Glutamatergic neuron (in vitro differentiated cells): ENCODE measurements around the gene MYO1B. TPM values are rescaled to one million over a fixed set of nuclear protein-coding genes. Genes with fewer than 3 reads are reported as not detected.

Experiments used
- DNase-seq: peaks from one replicate; pipeline ENCODE4 v3.0.0; 2022
- H3K27ac Mint-ChIP-seq: one replicate; pipeline ENCODE4 v1.8.0; 2020; ENCODE audit warnings: mild to moderate bottlenecking, mixed read lengths, inconsistent platforms; ENCODE audit not compliant: unreplicated experiment
- H3K27me3 Mint-ChIP-seq: one replicate; pipeline ENCODE4 v1.8.0; 2020; ENCODE audit warnings: mild to moderate bottlenecking, moderate library complexity, mixed read lengths, inconsistent platforms; ENCODE audit not compliant: unreplicated experiment
- H3K36me3 Mint-ChIP-seq: one replicate; pipeline ENCODE4 v1.8.0; 2020; ENCODE audit warnings: mild to moderate bottlenecking, mixed read lengths, inconsistent platforms; ENCODE audit not compliant: unreplicated experiment
- H3K4me1 Mint-ChIP-seq: one replicate; pipeline ENCODE4 v1.8.0; 2020; ENCODE audit warnings: mild to moderate bottlenecking, low read depth, mixed read lengths, inconsistent platforms; ENCODE audit not compliant: unreplicated experiment
- H3K4me3 Mint-ChIP-seq: one replicate; pipeline ENCODE4 v1.8.0; 2020; ENCODE audit warnings: mild to moderate bottlenecking, mixed read lengths, inconsistent platforms; ENCODE audit not compliant: unreplicated experiment
- H3K9me3 Mint-ChIP-seq: one replicate; pipeline ENCODE4 v1.8.0; 2020; ENCODE audit warnings: mild to moderate bottlenecking, moderate library complexity, mixed read lengths, inconsistent platforms; ENCODE audit not compliant: unreplicated experiment
- total RNA-seq: library from RNA; stranded (reverse); fragmentation: NEBNext Ultra II Directional; extraction: Animal tissue kit (Norgen Biotek cat#: 25700); gene quantifications from one replicate; pipeline ENCODE4 v1.2.1, GENCODE V29; 2021; ENCODE audit not compliant: unreplicated experiment
- TF ChIP-seq, protein P1 (sequence below): fragments of 200-600 bp; sonication (generic); IDR thresholded peaks from one replicate; pipeline ENCODE4 v1.5.0; 2021; ENCODE audit not compliant: partially characterized antibody, unreplicated experiment

MYO1B gene
- total RNA-seq, 1 donor from 2014 or later = 129 TPM

DNA sequence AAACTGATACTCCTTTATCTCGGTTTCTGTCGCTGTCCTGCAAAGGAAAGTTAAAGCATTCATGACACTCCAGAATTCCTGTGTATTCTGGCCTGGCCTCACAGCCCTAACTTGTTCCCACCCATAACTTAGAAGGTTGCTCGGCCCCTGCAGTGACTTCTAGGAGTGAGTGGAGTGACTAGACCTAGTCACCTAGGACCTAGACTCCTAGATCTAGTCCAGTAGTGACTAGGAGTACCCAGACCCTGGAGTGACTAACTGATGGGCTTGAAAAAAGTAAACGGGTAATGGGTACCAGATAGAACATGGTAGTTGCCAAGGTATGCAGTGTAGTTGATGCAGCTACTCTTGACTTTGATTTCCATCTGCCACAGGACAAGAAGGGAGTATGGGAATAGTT lies 181.8 kb downstream of the MYO1B start:
- no peaks in the 10 kb centered on the region for H3K9me3 Mint-ChIP-seq

DNA sequence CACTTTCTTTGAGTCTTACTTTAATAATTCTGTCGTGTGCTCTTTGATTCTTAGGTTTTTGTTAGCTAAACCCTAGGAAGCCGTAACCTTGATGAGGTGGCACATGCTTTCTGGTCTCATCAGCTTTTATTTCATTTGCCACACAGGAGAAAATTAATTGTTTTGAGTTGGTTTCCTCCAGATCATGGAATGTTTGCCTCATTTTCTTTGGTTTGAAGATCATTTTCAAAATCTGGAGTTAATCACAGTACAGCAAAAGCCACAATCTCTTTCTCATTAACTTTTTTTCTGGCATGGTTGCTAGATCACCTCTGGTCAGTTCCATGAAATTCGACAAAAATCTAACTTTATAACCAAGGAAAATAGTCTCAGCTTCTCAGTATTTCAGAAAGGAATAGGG lies 182.9 kb downstream of the MYO1B start:
- H3K27ac Mint-ChIP-seq = no peak overlapping the region
- peaks cover 5% of the 10 kb centered on the region for H3K36me3 Mint-ChIP-seq
- no peaks in the 10 kb centered on the region for H3K4me1 Mint-ChIP-seq
- no peak for DNase-seq
- no peaks in the 10 kb centered on the region for H3K9me3 Mint-ChIP-seq
- H3K4me3 Mint-ChIP-seq = no peak overlapping the region
- TF ChIP-seq, protein P1, sequence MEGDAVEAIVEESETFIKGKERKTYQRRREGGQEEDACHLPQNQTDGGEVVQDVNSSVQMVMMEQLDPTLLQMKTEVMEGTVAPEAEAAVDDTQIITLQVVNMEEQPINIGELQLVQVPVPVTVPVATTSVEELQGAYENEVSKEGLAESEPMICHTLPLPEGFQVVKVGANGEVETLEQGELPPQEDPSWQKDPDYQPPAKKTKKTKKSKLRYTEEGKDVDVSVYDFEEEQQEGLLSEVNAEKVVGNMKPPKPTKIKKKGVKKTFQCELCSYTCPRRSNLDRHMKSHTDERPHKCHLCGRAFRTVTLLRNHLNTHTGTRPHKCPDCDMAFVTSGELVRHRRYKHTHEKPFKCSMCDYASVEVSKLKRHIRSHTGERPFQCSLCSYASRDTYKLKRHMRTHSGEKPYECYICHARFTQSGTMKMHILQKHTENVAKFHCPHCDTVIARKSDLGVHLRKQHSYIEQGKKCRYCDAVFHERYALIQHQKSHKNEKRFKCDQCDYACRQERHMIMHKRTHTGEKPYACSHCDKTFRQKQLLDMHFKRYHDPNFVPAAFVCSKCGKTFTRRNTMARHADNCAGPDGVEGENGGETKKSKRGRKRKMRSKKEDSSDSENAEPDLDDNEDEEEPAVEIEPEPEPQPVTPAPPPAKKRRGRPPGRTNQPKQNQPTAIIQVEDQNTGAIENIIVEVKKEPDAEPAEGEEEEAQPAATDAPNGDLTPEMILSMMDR = no peak
- no peaks in the 10 kb centered on the region for H3K27me3 Mint-ChIP-seq

More for the DNA sequence above, 181.8 kb downstream of the MYO1B start:
- Mint-ChIP-seq H3K4me3 (no peak overlapping the region), H3K4me1 (no peaks in the 10 kb centered on the region), H3K36me3 (peaks cover 5% of the 10 kb centered on the region), H3K27ac (no peak overlapping the region), H3K27me3 (no peaks in the 10 kb centered on the region)
- TF ChIP-seq, protein P1 = no peak
- DNase-seq = no peak

DNA sequence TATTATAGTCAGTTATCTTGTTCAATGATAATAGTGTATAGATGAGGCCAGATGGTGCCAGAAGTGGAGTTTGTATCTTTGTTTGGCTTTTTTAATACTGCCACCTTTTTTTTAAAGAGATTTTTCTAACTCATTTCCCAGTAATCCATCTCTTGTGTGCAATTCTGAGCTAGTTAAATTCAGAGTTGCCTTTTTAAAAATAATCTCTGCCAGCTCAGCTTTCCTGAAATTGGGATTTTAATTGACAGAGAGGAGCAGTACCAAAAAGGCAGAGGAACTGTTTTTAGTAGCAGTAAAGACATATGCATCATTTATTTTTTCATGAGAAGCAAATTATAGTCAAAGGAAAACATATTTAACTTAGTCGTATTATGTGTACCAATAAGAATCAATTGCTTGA lies 185.3 kb downstream of the MYO1B start:
- TF ChIP-seq, protein P1 = no peak
- no peaks in the 10 kb centered on the region for H3K9me3 Mint-ChIP-seq
- no peaks in the 10 kb centered on the region for H3K4me1 Mint-ChIP-seq
- H3K36me3 Mint-ChIP-seq = peaks cover 5% of the 10 kb centered on the region
- H3K27me3 Mint-ChIP-seq = peaks cover 3% of the 10 kb centered on the region
- DNase-seq = no peak
- H3K4me3 Mint-ChIP-seq = no peak overlapping the region
- no peak overlapping the region for H3K27ac Mint-ChIP-seq

DNA sequence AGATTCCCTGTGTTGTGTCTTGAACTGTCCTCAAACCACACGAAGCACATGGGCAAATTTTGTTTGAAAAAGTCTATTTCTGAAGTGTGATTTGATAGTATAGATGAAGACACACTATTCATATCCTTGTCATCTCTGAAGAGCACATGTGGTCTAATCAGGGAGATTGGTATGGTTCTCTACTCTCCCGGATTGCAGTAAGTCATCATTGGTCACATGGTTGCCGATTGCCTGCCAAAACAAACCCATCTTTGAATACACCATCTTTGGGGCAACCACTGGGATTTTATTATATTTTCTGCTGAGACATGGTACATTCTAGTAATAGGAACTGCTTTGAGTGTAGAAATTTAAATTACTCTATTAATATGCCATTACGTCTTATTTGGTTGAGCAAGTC lies 186.9 kb downstream of the MYO1B start:
- Mint-ChIP-seq H3K9me3 (no peaks in the 10 kb centered on the region), H3K27ac (no peak overlapping the region), H3K4me3 (no peak overlapping the region), H3K36me3 (no peaks in the 10 kb centered on the region), H3K4me1 (no peaks in the 10 kb centered on the region), H3K27me3 (peaks cover 3% of the 10 kb centered on the region)
- TF ChIP-seq, protein P1 = no peak
- DNase-seq = no peak

DNA sequence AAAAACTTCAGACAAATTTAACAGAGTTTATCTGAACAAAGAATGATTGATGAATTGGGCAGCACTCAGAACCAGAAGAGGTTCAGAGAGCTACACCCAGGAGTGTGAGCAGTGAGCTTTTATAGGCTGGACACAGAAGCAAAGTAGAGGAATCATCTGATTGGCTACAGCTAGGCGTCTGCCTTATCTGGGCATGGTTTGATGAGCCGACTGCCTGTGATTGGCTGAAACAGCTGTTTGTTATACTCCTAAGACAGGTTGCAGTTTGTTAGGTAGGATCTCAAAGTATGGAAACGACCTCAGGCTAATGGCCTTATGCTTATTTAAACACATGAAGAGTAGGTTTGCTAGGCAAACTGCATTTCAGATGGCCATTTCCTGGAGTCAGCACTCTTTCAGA lies 188.9 kb downstream of the MYO1B start:
- no peak for DNase-seq
- H3K27me3 Mint-ChIP-seq = peaks cover 3% of the 10 kb centered on the region
- no peaks in the 10 kb centered on the region for H3K4me1 Mint-ChIP-seq
- TF ChIP-seq, protein P1 = no peak
- H3K36me3 Mint-ChIP-seq = no peaks in the 10 kb centered on the region
- H3K4me3 Mint-ChIP-seq = no peak overlapping the region
- H3K27ac Mint-ChIP-seq = no peak overlapping the region
- H3K9me3 Mint-ChIP-seq = no peaks in the 10 kb centered on the region
